ENCODE data around the gene TYK2.

- TF ChIP-seq ZBTB26 (CRISPR knock-in tag; IDR thresholded peaks at IDR 0.05) (no peak), CHD1 (IDR thresholded peaks at IDR 0.05; ENCODE audit: low read length) (no peak), HDAC1 (IDR thresholded peaks at IDR 0.05) (no peak), SIN3A (IDR thresholded peaks at IDR 0.05; ENCODE audit: borderline replicate concordance in 2 of 2, control insufficient read depth in 1 of 2, low read depth in 2 of 2, low read length in 2 of 2) (no peak), ZSCAN32 (CRISPR knock-in tag; IDR thresholded peaks at IDR 0.05) (no peak), REST (IDR thresholded peaks at IDR 0.05; ENCODE audit: borderline replicate concordance) (no peak), REST (CRISPR knock-in tag; IDR thresholded peaks at IDR 0.05; ENCODE audit: low read depth) (no peak), TRIM28 (IDR thresholded peaks at IDR 0.05) (no peak), ZNF592 (IDR thresholded peaks at IDR 0.05) (no peak), EGR1 (conservative IDR thresholded peaks at IDR 0.05) (no peak), ZNF232 (CRISPR knock-in tag; IDR thresholded peaks at IDR 0.05) (no peak), RFX1 (IDR thresholded peaks at IDR 0.05) (no peak), ZNF184 (CRISPR knock-in tag; IDR thresholded peaks at IDR 0.05) (no peak)
- TF ChIP-seq, protein P1, sequence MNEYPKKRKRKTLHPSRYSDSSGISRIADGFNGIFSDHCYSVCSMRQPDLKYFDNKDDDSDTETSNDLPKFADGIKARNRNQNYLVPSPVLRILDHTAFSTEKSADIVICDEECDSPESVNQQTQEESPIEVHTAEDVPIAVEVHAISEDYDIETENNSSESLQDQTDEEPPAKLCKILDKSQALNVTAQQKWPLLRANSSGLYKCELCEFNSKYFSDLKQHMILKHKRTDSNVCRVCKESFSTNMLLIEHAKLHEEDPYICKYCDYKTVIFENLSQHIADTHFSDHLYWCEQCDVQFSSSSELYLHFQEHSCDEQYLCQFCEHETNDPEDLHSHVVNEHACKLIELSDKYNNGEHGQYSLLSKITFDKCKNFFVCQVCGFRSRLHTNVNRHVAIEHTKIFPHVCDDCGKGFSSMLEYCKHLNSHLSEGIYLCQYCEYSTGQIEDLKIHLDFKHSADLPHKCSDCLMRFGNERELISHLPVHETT (CRISPR knock-in tag; conservative IDR thresholded peaks at IDR 0.05 in 1 of 2, IDR thresholded peaks at IDR 0.05 in 1 of 2): no peak
- TF ChIP-seq, protein P2, sequence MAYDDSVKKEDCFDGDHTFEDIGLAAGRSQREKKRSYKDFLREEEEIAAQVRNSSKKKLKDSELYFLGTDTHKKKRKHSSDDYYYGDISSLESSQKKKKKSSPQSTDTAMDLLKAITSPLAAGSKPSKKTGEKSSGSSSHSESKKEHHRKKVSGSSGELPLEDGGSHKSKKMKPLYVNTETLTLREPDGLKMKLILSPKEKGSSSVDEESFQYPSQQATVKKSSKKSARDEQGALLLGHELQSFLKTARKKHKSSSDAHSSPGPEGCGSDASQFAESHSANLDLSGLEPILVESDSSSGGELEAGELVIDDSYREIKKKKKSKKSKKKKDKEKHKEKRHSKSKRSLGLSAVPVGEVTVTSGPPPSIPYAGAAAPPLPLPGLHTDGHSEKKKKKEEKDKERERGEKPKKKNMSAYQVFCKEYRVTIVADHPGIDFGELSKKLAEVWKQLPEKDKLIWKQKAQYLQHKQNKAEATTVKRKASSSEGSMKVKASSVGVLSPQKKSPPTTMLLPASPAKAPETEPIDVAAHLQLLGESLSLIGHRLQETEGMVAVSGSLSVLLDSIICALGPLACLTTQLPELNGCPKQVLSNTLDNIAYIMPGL (CRISPR knock-in tag; IDR thresholded peaks at IDR 0.05): no peak
These were observed 15.7 kb downstream of the TYK2 start for GRCh38 chr19:10364644-10365043.

All from K562 (cell line).